GM19023 (cell line): ENCODE results near the gene TMEM50B.
"Not testable (repeated sequence)": the region's sequence is repeated elsewhere in the genome, so short reads cannot be mapped to it uniquely, and the experiment has no call there.

ENCODE experiments used
- ATAC-seq: cut with Tn5 transposase; IDR thresholded peaks from one replicate; pipeline ENCODE4 v1.9.1; 2021; ENCODE audit warnings: mild to moderate bottlenecking, moderate library complexity; ENCODE audit not compliant: unreplicated experiment

TMEM50B gene

DNA sequence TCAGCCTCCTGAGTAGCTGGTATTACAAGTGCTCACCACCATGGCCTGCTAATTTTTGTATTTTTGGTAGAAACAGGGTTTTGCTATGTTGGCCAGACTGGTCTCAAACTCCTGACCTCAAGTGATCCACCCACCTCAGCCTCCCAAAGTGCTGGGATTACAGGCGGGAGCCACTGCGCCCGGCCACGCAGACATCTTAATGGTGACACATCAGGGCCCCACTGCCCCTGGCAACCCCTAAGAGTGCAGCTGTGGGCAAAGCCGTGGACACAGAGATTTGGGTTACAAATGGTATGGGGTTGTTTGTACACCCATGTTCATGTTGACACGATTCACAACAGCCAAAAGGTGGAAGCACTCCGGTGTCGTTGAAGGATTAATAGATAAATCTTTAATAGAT, 46.8 kb downstream of the TMEM50B start:
- no peak for ATAC-seq

DNA sequence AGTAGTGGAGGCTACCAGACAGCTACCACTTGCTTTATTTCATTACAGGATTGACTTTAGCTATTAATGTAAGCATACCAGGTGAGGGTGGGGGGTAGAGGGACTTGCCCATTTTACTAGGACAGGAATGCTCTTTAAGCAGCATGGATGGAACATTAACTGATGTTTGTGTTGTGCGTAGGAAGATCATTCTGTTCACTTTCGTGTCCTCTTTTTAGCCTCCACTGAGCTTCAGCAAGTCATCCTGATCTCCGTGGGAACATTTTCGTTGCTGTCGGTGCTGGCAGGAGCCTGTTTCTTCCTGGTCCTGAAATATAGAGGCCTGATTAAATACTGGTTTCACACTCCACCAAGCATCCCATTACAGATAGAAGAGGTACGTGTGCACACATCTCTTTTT, 47.3 kb downstream of the TMEM50B start:
- ATAC-seq: no peak

DNA sequence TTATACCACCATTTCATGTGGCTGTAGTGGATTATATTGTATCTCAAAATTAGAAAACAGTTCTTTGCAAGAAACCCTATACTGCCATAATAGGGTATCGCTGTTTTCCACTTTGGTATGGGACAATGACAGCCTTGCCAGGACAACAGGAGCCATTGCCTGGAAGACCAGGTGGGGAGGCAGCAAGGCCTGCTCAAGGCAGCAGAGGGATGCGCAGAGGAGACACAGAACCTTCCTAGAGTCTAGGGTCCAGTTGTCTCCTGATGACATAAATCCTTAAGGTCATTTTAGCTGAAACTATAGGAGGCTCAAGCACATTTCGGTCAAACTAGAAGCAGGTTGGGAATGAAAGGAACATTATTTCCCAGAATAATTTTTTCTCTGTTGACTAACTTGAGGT, 48.9 kb downstream of the TMEM50B start:
- no peak for ATAC-seq

DNA sequence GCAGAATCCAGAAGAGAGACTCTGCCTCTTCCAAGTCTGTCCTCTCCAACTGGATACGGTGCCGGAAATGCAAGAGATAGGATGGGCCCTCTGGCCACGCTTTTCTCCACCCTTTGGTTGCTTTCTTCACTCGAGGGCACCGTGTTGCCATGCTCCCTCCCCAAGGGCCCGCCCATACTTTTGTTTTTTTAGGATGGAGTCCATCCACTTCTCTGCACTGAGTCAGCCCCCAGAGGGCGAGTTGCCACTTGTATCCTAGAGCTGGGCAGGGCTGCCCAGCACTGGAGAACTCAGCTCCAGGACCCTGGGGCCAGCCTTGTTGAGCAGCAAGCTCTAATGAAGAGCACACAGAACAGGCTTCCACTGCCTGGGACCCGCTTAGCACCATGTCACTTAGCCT, 51.1 kb downstream of the TMEM50B start:
- no peak for ATAC-seq

DNA sequence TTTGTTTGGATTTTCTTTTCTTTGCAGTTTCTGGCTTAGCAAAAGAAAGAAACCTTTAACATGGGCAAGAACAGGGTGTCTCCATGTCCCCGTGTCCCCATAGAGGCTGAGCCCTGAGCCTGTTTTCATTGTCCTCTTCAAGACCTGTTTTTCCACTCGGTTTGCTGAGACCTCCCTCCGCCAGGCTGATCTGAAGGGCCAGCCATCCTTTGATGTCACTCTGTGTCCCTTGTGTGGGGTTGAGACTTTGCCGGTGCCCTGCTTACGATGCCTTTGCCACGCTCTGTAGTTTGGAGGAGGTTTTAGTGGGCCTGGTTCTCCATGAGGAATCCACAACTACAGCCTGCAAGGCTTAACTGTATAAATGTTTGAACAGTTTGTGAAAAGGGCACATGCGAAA, 52.7 kb downstream of the TMEM50B start:
- ATAC-seq: no peak

DNA sequence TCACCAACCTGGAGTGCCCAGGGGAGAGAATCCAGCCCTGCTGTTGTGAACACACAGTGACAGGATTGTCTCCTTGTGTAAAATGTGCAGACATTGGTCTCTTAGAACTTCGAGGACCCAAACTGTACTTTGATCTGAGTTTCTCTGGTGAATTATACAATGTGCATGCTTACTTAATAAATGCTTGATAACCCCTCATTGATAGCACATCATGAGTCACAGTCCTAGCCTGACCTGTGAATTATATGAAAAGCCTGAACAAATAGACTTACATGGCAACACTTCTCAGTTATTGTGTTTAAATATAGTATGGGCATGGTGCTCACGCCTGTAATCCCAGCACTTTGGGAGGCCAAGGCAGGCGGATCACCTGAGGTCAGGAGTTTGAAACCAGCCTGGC, 53.9 kb downstream of the TMEM50B start:
- no peak for ATAC-seq

DNA sequence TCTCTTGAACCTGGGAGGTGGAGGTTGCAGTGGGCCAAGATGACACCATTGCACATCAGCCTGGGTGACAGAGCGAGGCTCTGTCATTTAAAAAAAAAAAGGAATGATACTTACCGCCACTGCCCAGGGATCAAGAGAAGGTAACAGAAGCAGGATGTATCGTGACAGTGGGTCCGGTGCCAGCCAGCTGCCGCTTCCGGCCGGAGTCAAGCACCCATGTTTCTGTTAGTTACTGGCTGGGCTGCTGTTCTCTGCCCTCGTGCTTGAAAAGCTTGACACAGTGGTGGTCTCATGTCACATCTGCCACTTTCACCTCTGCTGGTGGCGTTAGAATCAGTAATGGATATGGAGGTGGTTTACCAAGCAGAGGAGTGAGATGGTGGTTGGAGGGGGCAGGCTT, 55.6 kb downstream of the TMEM50B start:
- no peak for ATAC-seq

DNA sequence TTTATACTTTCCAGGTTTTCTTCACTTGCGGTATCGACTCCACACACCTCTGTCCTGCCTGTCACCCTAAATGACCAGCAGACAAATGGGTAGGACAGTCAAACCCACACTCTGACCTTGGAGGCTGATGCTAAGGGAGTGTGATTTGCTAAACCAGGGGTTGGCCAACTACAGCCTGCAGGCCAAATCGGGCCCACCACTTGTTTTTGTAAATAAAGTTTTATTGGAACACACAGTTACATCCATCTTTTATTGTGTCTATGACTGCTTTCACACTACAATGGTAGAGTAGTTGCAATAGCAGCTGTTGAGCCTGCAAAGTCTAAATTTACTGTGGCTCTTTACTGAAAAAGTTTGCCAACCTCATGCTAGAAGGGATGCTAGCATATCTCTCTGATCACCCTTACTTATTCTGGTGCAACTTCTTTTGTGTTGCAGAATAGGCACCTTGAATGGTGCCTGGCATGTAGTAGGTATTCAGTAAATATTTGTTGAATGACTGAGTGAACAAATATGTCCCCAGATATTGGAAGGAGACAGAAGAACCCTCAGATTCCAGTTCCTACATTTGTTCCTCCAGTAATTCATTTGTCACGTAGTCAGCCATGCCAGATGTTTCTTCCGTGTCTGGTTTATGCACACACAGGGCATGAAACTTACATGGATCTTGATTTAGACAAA, 57.9 kb downstream of the TMEM50B start:
- no peak for ATAC-seq

DNA sequence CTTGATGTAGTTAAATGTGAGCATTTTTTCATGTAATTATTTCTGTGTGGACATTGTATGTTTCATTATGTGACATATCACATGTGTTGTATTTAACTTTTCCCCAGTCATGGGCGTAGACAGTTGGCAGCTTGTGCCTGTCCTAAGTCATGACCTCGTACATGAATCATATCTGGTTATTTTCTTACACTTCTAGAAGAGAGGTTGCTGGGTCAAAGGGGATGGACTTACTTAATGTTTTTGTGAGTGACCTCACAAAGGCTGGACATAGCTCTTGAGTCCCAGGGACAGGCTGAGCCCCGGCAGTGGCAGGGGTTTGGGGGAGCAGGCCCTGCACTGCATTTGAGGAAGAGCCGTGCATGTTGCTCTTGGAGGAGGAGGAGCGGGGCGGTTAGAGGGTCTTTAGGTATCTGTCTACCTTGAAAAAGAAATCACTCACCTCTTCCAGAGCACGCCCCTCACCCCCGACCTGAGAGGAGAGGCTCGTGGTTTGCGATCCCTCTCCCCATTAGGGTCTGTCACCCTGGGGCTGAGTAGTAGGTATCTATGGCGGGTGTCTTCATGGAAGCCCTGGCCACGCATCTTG, 60.1 kb downstream of the TMEM50B start:
- no peak for ATAC-seq

DNA sequence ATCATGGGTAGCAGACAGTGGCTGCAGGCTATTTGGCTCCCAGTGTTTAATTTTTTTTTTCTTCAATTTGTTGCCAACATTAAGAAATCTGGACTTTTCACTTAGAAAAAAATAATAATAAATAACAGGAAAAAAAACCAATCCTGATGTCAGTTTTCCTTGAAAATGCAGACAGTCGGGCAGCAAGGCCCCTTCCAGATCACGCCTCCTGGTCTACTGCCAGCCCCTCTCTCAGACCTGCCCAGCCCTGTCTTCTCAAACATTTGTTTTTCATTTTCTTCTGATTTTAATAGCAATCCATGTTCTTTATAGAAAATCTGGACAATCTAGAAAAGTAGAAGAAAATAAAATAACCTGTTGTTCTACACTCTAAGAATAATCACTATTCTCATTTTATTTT, 61.1 kb downstream of the TMEM50B start:
- no peak for ATAC-seq

DNA sequence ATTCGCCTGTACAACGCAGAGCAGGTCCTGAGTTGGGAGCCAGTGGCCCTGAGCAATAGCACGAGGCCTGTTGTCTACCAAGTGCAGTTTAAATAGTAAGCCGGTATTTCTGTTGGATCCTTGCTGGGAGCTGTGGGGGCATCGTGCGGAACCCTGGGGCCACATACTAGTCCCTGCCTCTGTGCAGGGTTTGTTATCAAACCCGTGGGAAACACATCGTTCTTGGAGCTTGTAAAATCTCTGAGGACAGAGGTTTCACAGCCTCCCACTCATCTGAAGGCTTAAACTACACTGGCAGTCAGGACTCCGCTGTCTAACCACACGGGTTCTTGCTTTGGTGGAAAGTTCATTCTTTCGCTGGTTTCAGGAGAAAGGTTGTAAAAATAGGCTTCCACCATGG, 64.8 kb downstream of the TMEM50B start:
- ATAC-seq: no peak

DNA sequence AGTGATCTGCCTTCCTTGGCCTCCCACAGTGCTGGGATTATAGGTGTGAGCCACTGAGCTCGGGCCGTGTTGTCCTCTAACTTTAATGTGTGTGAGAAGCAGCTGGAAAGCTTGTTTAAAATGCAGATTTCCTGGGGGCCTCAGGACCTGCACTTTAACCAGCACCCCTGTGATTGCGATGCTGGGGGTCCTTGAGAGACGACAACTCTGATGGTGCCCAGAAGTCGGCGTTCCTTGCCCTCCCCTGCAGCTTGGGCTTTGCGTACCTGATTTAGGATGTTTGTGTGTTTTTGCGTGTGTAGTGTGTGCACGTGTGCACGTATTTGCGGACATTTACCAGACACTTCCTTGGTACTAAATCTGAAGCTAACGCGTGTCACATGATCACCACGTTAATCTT, 65.7 kb downstream of the TMEM50B start:
- no peak for ATAC-seq

DNA sequence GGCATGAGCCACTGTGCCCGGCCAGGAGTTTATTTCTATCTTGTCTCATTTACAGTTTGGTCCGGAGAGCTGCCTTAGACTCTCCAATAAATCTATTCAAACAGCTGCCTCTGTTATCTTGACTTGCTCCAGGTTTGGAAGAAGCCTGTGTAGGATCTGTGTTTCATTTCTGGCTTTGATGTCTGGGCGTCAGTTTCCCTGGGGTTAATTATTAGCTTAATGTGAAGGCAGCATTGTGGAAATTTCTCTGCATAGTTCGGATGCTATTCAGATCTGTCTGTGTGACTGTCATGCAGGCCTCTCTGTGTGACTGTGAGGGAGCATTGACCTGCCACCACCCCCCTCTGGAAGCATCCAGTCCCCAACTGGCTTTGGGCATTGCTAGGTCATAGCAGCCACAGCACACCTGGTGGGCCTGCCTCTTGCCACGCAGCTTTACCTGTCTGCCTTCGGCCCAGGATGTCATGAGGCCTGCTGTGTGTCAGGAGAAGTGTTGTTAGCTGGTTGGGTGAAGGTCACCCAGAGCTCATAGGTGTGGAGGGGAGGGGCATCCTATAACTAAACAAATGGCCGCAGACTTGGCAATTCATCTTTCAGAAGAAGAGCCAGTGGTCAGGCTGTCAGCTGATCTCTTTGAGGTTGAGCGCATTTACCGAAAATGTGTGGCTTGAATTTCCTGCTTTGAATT, 66.8 kb downstream of the TMEM50B start:
- ATAC-seq: peak; percentile 63

DNA sequence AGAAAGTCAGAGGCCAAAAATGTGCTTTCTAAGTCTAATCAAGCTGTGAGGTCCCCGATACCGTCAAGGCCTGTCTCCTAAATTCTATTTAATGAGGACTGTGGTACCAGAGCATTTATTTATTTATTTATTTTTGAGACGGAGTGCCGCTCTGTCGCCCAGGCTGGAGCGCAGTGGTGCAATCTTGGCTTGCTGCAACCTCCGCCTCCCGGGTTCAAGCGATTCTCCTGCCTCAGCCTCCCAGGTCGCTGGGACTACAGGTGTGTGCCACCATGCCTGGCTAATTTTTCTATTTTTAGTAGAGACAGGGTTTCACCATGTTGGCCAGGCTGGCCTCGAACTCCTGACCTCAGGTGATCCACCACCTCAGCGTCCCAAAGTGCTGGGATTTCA, 67.3 kb downstream of the TMEM50B start:
- not testable (repeated sequence) for ATAC-seq

DNA sequence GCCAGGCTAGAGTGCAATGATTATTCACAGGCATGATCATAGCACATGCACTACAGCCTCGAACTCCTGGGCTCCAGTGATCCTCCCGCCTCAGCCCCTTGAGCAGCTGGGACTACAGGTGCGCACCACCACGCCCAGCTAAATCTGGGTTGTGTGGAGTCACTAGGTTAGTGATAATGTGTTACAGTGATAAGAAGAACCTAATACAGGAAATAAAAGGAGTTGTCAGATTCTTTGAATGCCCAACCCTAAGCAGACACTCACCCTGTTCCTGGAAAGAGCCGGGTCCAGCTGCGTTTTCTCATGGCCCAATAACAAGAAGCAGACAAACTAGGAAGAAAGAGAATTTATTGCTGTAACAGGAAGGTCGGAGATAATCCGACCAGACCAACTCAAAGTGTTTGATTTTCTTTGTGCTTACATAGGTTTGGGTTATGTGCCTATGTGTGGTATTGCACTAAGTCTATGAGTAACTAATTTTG, 67.8 kb downstream of the TMEM50B start:
- ATAC-seq: no peak

DNA sequence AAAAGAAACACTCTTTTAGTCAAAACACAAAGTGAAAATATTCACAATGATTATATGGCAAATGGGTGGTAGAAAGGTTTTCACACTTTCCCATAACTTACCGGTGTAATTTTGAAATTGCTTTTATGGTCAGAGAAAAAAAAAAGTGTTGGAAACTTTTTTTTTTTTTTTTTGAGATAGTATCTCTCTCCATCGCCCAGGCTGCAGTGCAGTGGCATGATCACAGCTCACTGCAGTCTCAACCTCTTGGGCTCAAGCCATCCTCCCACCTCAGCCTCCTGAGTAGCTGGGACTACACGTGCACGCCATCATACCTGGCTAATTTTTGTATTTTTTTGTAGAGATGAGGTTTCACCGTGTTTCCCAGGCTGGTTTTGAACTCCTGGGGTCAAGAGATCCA, 73.3 kb downstream of the TMEM50B start:
- no peak for ATAC-seq

DNA sequence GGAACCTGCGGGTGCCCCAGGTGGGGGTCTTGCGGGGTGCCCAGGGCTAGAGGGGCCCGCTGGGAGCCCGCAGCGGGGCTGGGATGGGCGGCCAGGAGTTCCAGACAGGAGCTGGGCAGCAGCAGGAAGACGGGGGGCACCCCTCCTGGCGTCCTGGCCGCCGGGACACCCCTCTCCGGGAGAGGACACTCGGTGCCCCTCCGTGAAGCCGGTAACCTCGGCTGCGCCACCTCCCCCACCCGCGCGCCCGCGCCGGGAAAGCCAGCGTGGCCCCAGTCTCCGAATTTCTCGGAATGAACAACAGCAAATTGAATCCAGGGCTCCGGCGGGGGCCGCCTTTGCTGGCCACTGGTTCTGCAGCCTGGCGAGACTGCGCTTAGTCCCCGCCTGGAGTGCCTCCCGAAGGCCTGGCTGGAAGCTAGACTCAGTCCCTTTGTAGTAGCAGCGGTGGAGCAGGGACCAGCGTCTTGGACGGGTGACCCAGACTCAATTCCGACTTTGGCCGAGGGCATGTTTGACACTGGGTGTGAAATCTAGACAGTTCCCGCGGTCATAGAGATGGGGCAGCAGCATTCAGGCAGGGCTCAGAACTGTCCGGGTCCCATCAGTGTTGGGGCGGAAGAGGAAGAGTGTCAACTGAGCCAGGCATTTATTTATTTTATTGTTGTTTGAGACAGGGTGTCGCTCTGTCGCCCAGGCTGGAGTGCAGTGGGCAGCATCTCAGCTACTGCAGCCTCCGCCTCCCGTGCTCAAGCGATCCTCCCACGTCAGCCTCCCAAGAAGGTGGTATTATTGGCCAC, 75.8 kb downstream of the TMEM50B start:
- peak; percentile 22 for ATAC-seq

DNA sequence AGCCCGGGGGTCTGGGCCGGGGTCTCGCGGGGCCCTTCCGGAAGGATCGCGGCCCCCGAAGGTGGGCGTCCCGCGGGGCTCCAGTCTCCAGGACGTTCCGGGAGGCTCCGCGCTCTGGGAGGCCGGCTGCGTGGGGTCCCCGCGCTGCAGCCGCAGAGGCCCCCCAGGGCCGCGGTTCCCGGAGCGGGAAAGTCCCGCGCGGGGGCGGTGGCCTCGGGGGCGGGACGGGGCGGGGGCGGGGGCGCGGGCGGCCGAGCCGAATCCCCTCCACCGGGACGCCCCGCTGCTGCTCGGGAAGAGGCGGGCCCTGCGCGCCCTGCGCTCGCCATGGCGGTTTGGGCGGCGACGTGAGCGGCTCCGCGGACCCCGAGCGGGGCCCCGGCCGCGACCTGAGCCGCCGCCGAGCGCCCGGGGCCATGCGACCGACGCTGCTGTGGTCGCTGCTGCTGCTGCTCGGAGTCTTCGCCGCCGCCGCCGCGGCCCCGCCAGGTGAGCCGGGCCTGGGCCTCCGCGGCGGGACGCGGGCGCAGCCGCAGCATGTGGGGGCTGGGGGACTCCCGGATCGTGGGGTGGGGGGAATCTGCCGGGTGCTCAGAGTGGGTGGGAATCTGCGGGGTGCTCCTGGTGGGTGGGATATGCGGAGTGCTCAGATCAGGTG, 76.5 kb downstream of the TMEM50B start, which contains the start of gene IFNGR2:
Gene IFNGR2 (plus strand): TSS at position 286 of the 658 bp plus-strand sequence. CDS start 131 bp downstream, at position 417.
- peak; percentile 40 for ATAC-seq

DNA sequence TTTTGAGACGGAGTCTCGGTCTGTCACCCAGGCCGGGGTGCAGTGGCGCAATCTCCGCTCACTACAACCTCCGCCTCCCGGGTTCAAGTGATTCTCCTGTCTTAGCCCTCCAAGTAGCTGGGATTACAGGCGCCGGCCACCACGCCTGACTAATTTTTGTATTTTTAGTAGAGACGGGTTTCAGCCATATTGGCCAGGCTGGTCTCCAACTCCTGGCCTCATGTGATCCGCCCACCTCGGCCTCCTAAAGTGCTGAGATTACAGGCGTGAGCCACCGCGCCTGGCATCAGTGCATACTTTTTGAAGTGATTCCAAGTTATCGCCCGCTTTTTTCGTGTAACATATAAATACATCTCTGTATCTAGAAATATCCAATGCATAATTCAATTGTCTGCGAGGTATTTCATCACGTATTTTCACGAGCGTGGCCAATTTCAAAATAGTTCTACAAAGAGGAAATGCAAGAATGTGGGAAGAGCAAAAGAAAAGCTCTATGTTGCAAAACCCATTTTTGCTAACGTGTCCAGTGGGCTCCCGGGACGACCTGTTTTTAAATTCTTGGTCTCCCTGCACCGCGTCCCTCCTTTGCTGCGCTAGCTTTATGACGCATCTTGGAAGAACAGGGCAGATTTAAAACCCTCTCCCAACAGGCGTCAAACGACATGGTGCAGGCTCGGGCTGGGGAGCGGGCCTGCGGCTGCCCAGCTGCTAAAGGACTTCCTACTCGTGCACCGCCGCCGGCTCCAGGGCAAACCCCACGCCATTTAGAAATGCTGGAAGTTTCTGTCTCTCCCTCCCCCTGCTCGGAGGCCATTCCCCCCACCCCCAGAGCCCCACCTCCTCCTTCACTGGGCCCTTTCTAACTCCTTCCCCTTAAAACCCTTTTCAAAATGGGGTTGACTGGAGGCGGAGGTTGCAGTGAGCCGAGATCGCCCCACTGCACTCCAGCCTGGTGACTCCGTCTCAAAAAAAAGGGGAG, 77.5 kb downstream of the TMEM50B start:
- ATAC-seq: no peak

DNA sequence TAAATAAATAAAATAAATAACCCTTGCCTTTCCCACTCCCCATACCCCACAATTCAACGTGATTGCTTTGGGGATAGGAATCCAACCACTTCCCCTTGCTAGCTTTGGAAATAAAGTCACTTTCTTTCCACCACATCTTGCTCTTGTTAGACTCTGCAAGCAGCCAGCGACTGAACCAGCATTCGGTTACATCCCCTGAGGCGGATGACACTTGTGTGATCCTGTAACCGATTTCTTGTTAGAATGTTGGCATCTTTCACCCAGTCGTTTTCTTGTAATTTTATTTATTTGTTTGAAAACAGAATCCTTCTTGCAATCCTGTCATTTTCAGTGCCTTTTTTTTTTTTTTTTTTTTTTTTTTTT, 78.2 kb downstream of the TMEM50B start:
- no peak for ATAC-seq
